ENCODE measurements around the gene MCU.
"Not testable (repeated sequence)": the region's sequence is repeated elsewhere in the genome, so short reads cannot be mapped to it uniquely, and the experiment has no call there.

The MCU gene

GRCh38 chr10:72731916-72732419, 40.0 kb downstream of the MCU start:
- DNase-seq (ENCODE audit: low spot score): no peak

- no peak for DNase-seq (ENCODE audit: low spot score)
Observed at GRCh38 chr10:72732521-72732920, 40.6 kb downstream of the MCU start.

DNA sequence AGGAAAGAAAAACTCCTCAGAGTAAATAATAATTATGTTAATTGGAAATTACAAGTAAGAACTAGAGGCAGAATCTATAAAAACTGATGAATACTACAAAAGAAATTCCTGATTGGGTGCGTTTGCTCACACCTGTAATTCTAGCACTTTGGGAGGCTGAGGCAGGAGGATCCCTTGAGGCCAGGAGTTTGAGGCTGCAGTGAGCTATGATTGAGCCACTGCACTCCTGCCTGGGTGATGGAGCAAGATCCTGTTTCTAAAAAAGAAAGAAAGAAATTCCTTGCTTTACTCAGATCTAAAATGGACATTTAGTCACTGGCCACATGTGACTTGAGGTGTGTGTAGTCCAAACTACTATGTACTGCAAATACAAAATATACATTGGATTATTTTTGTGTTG, 42.0 kb downstream of the MCU start:
- no peak for DNase-seq (ENCODE audit: low spot score)

GRCh38 chr10:72735288-72735936, 43.5 kb downstream of the MCU start:
- DNase-seq (ENCODE audit: low spot score): no peak

GRCh38 chr10:72736176-72736827, 44.4 kb downstream of the MCU start:
- peak; percentile 64 for DNase-seq (ENCODE audit: low spot score)

DNA sequence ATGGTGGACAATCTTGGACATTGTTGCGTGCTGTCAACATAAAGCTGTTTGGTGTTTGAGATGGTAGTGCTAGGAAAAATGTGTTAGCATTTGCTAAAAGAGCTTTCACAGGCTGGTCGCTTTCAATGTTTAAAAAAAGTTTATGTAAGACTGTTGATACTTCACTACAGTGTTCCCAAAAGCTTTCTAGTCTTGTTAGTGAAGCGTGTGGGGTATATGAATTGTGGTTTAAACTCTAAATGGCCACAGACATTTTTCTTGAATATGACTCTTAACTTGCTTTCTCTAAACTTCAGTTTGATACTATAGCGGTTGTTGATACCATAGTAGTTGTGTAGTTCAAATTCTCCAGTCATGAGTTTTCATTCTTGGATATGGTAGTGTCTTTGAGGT, 44.9 kb downstream of the MCU start:
- no peak for DNase-seq (ENCODE audit: low spot score)

DNA sequence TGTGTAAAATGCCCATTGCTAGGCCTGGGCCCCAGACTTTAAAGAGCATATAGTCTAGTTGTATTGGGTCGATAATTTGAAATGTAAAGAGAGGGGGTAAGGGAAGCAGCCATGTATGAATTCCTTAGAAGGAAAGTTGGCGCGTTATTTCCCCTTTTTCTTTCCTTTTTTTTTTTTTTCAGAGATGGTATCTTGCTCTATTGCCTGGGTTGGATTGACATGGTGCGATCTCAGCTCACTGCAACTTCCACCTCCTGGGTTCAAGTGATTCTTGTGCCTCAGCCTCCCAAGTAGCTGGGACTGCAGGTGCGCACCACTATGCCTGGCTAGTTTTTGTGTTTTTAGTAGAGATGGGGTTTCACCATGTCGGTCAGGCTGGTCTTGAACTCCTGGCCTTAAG, 45.4 kb downstream of the MCU start:
- not testable (repeated sequence) for DNase-seq (ENCODE audit: low spot score)

- no peak for DNase-seq (ENCODE audit: low spot score)
Observed at GRCh38 chr10:72738486-72738885, 46.5 kb downstream of the MCU start.

DNA sequence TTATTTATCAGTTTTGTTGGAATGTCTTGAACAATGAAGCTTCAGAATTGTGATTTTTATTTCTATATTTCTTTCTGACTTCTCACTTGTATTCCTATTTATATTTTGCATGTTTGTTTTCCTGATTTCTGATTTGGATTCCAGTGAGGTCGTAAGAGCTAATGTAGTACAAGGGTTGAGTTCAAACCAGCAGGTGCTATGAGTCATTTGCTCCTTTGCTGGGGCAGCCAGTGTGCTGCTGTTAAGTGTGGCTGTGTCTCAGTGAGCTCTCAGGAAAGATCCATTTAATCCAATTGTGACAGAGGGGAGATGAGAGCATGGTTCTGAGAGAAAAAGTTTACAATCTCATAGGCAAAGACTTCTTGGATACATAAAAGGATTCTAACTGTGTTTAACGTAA, 48.6 kb downstream of the MCU start:
- no peak for DNase-seq (ENCODE audit: low spot score)

DNA sequence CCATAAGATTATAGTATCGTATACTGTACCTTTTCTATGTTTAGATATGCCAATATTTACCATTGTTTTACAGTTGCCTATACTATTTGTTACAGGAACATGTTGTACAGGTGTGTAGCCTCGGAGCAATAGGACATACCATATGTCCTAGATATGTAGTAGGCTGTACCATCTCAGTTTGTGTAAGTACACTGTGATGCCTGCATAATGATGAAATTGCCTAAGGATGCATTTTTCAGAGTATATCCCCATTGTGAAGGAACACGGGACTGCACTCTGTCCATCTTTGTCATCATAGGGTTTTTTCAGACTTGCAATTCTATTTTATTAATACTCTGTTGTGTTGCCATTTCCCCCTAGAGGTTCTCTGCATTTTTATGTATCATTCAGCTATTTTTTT, 50.1 kb downstream of the MCU start:
- DNase-seq (ENCODE audit: low spot score): no peak

DNA sequence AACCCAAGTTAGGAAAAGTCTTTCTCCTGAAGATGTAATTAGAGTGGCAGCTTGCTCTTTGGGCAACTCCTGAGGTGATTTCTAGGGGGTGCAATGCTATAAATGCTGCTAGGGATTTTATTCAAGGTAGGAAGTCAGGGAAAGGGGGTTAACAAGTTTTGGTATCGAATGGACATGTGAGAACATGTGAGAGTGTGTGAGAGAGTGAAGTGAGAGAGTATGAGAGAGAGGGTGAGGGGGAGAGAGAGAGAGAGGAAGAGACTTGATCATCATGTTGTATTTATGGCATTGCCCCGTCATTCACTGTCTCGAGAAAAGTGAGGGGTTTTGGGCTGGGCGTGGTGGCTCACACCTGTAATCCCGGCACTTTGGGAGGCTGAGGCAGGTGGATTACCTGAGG, 50.9 kb downstream of the MCU start:
- no peak for DNase-seq (ENCODE audit: low spot score)

- no peak for DNase-seq (ENCODE audit: low spot score)
Observed at GRCh38 chr10:72744566-72744965, 52.6 kb downstream of the MCU start.

DNA sequence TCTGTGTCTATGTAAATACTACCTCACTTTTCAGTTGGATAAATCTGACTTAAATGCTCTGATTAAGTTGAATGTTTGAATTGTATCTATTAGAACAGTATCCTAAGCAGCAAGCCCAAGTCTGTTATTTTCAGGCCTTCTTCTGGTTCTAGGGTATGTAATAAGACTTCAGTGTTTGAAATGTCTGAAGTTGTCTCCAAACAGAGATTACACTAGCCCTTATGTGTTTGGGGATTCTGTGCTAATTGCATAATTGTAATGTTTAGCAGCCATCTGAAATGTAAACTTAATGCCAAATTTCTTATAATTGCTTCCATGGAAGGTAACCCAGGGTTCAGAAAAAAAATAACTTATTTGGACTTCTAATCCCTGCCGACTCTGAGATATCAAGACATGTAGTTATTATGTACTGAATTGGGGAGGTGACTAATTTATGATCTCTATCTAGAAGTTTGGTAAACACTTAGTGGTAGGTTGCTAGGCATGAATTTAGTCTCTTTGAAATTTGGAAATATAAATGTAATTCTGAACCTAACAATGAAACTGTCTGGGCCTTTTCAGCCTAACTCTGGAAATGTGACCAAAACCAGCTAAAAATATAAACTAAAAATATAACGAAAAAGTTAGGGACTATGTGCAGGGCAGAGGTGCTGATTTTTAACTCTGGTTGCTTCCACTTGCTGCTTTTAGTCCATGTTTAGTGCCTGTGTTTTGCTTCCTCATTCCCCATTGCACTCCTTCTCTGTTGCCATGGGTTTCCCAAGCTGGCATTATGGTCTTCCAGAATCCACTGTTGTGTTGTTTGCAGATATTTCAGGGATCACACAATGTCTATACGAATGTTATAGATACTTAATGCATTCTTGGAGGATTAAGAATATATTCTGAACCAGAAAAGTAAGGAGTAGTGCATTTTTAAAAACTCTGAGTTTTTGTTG, 54.8 kb downstream of the MCU start:
- peak; percentile 14 for DNase-seq (ENCODE audit: low spot score)

GRCh38 chr10:72747521-72747920, 55.6 kb downstream of the MCU start:
- DNase-seq (ENCODE audit: low spot score): no peak

DNA sequence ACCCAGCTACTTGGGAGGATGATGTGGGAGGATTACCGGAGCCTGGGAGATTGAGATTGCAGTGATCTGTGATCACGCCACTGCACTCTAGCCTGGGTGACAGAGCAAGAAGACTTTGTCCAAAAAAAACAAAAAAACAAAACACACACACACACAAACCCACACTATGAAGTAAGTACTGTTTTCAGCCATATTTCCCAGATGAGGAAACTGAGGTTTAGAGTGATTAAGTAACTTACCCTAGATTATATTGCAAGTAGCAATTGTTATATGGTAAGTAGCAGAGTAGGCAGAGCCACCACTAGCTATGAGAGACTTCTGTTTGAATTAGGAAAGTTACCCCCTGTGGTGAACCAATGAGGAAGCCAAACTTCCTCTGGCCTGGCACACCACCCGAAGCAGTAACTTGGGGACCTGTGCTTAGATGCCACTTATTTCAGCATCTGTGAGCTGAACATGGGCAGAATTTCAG, 61.9 kb downstream of the MCU start:
- no peak for DNase-seq (ENCODE audit: low spot score)

DNA sequence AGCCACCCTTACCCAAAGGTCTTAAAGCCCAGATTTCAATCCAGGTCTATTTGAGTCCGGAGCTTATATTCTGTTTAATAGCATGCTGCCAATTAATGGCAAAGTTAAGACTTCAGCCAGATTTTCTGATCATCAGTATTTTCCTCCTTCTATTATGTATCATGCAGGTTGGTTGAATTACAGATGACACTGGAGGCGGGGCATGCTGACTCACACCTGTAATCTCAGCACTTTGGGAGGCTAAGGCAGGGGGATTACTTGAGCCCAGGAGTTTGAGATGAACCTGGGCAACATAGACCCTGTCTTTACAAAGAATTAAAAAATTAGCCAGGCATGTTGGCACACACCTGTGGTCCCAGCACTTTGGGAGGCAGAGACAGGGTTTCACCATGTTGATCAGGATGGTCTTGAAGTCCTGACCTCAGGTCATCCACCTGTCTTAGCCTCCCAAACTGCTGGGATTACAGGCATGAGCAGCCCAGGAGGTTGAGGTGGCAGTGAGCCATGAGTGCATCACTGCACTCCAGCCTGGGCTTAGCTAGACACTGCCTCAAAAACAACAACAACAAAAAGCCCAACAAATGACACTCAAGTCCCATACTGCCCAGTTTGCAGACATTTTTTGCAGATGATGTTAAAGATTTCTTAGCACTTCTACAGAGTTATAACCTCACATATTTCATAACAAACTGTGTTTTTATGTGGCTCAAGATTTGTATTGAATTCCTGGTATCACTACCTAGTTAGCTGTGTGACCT, 62.5 kb downstream of the MCU start:
- DNase-seq (ENCODE audit: low spot score): no peak

- no peak for DNase-seq (ENCODE audit: low spot score)
Observed at GRCh38 chr10:72756674-72757385, 64.9 kb downstream of the MCU start.

DNA sequence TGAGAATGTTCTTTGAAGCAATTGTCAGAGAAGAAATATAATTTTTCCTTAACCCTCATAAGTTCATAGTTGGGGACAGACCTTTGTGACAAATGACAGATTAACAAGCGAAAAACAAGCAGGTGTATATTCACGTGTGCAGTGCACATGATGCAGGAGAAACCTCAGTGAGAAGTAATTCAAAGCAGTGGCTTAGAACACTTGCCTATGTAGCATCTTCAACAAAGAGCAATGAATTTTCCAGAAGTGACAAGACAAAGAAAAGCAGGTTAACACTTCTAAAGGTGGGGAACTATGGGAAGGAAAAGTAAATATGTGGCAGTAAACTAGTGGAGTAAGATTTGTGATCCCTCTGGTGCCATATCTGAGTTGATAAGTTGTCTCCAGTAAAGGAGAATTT, 65.8 kb downstream of the MCU start:
- no peak for DNase-seq (ENCODE audit: low spot score)

DNA sequence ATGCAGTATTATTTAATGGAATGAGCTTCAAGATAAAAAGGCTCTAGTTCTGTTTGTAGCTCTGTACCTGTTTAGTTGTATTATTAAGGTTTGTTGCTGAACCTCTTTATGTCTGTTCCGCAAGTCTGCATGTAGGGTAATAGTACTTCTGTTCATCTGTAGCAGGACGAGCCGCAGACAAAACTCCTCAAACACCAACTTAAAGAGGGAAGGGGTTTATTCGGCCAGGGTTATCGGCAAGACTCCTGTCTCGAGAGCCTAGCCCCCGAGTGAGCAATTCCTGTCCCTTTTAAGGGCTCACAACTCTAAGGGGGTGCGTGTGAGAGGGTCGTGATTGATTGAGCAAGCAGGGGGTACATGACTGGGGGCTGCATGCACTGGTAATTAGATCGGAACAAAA, 67.0 kb downstream of the MCU start:
- not testable (repeated sequence) for DNase-seq (ENCODE audit: low spot score)

GRCh38 chr10:72759584-72759983, 67.6 kb downstream of the MCU start:
- no peak for DNase-seq (ENCODE audit: low spot score)

DNA sequence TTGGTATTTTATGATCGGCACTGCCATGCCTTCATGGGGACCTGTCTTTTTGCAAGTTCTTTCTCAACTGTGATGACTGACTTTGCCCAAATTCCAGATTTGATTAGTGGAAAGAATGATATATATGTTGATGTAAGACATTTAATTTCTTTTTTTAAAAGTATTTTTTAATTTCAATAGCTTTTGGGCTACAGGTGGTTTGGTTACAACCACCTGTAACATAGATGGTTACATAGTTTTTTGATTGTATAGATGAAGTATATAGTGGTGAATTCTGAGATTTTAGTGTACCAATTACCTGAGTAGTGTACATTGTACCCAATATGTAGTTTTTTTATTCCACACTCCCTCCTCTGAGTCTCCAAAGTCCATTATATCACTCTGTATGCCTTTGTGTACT, 69.6 kb downstream of the MCU start:
- DNase-seq (ENCODE audit: low spot score): no peak
